SKM-1 treated with dmso at 0.1 percent for 144 hours (cell line): ENCODE results near the gene MITF.
"Not testable (repeated sequence)": the region's sequence is repeated elsewhere in the genome, so short reads cannot be mapped to it uniquely, and the experiment has no call there.

Experiments
- DNase-seq: peaks from one replicate; lab custom pipeline; 2025; ENCODE audit not compliant: unreplicated experiment; lab: John Stamatoyannopoulos, UW

The MITF gene

DNA sequence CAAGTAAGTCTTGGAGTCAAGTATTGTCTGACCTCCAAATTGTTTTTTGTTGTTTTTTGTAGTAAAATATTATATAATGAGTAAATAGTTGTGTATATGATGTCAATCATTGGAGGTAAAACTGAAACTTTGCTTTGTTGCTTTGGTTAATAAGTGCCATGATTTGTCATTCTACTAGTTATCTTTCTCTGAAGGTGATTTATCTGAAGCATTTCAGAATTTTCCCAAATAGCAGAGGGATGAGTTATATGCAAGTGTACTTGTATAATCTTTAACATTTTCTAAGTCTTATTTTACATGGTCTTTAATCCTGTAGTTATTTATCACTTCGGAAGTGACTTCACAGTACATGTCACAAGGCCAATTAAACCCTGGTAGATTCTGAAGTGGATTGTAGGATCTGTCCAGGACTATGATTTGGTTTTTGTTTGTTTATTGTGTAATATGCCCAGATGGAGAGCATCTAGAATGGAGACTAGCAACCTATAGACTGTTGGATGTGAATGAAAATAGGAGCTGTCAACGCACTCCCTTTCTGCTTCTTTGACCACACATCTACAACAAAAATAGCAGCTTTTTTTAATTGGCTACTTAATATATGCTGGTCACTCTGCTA lies 167.2 kb downstream of the MITF start:
- no peak for DNase-seq

DNA sequence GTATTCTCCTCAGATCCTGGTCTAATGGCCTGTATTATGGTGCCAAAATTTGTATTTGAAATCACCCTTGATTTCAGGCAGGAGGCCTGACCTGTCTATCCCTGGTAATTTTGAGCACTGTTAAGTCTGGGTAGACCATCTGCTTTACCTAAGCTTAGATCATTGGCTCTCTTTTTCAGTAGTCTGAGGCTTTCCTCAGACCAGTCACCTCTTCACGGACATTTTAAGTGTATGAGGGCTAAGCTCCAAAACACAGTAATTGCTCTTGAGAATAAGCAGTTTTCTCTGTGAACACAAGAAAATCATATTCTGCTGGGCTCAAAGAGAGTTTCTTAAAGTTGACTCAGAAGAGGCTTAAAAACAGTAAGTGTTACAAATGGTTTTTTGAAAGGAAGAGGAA lies 168.3 kb downstream of the MITF start:
- DNase-seq: no peak

DNA sequence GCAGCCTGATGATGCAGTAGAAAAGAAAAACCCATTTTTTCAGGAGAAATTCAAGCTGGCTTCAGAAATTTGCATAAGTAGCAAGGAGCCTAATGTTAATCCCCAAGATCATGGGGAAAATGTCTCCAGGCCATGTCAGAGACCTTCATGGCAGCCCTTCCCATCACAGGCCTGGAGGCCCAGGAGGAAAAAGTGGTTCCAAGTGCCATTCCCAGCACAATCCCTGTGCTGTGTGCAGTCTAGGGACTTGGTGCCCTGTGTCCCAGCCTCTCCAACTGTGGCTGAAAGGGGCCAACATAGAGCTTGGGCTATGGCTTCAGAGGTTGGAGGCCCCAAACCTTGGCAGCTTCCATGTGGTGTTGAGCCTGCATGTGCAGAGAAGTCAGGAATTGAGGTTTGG lies 170.6 kb downstream of the MITF start:
- DNase-seq: not testable (repeated sequence)

DNA sequence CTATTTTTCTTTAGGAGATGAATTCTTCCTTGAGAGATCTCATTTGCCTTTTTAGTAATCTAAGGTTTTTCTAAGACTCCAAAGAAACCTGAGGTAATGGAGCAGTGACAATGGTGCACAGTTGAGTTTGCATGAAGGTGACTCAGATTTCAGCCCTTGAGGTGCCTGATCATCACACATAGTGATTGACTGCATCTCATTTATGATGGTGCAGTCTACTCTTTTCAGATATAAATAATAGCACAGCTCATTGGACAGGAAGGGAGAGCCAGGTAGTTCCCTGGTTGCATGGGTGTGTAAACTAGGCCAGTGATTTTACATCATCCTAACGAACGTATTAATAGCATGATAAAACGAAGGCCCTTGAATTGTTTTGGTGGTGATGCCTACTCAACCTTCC lies 174.2 kb downstream of the MITF start:
- DNase-seq: no peak

DNA sequence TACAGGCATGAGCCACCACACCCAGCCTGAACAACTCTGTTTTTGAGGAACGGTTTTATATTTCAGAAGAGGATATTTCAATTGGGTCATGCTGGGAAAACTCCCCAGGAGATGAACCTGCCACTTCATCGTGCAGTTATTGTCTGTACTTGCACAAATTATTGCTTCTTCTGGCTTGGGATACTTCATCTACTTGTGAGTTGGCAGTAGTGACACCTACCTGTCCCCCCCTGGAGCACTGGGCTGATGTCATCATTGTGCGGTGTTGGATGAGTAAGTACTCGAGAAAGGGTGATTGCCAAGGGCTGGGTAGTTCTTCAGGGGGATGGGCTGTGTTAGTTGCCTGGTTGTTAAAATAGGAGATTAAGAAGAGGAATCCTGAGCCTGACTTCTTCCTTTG lies 175.1 kb downstream of the MITF start:
- no peak for DNase-seq

DNA sequence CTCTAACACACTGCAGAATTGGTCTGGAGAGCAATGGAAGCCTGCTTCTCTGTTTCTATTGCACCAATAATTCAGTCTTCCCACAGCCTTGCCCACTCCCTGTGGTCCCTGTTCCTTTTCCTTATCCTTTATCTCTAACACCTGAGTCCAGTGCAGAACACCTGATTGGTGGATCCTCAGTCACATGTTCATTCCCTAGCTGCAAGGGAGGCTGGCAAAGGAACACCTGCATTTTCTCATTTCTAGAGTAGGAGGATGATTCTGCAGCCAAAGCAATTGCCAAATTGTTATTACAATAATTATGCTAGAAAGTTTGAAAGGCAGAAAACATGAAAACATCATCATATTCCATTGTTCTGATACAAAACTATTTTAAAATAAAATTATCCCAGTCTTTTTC lies 176.5 kb downstream of the MITF start:
- DNase-seq: no peak

DNA sequence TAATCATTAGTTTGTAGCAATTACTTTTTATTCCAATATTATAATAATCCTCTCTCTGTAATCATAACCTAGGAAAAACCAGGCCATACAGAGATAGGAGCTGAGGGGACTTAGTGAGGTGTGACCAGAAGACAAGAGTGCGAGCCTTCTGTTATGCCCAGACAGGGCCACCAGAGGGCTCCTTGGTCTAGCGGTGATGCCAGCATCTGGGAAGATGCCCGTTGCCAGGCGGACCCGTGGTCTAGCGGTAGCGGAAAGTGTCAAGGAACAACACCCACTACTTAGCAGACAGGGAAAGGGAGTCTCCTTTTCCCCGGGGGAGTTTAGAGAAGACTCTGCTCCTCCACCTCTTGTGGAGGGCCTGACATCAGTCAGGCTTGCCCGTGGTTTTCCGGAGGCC lies 180.7 kb downstream of the MITF start:
- not testable (repeated sequence) for DNase-seq

DNA sequence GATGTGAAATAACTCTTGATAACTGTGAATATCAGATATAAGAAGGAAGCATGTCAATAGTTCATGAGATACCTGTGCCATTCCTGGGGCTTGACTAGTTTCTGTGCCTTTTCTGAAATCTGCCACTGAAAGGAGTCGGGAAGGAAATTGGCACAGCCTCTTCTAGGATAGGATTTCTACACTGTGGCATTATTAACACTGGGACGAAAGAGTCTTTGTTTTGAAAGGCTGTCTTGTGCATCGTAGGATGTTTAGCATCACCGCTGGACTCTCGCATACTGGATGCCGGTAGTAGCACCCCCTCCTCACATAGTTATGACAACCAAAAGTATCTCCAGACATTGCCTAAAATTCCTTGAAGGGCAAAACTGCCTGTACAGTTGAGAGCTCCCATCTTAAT lies 182.4 kb downstream of the MITF start:
- DNase-seq: no peak

DNA sequence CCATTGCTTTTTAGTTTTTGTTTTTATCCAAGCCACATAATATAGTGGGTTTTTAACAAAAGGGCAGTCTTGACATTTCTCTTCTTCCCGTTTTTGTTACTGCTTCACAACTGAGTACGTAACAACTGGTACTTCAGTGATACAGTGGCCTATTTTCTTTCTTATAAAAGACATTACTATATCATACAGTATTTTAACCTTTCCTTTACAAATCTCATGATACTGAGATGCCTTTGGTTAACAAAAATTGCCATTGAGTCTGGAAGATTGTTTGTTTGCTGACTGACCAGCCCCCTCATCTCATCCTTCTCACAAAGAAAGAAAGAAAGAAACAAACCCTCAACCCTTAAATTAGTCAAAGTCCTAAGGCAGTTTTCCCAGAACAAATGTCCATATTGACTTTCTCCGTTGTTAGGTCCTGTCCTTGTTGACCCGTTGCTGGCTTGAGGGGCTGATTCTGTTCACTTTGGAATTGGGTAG lies 183.3 kb downstream of the MITF start:
- DNase-seq: no peak

DNA sequence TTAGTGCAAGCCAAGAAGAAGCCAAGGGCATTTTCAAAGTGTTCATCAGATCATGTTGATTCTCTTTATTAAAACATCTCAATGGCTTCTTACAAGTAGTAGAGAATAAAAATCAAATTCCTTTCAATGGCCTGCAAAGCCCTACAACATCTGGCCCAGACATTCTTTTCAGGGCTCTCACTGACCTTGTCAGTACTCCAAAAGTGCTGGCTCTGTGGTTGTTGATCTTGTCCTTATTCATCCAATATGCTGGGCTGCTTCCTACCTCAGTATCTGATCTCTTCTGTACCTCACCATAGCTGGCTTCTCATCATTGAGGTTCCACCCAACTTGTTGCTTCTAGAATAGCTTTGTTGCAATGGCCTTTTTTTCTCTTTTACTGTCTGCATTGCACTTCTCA lies 186.2 kb downstream of the MITF start:
- no peak for DNase-seq

DNA sequence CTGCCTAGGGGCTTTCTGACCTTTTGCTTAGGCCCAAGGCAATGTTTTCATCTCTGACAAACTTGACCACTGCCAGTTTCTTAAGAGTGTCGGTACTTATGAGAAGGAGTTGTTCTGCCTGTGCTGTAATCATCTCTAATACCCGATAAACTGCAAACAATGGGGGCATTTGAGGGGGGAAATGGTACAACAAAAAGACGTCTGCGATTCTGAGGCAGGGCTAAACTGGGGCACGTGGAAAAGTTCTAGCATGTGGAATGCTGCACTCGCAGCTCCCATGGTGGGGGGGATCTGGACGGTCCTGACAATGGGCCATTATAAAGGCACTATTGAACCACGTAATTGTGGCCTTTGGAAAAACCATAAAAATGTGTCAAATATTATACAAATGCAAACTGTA lies 187.1 kb downstream of the MITF start:
- DNase-seq: no peak

DNA sequence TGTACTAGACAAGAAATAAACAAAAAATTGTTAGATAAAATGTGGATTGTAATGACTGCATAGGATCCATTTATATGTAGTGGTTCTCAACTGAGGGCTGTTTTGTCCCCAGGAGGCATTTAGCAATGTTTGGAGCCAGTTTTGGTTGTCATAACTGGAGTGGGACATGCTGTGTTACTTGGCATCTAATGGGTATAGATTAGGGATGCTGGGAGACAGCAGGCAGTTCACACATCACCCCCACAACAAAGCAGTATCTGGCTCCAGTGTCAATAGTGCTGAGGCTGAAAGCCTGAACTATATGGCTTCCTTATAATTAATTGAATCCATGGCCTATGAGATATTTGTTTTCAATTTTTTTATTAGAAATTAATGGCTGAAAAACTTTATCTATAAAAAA lies 188.3 kb downstream of the MITF start:
- no peak for DNase-seq

DNA sequence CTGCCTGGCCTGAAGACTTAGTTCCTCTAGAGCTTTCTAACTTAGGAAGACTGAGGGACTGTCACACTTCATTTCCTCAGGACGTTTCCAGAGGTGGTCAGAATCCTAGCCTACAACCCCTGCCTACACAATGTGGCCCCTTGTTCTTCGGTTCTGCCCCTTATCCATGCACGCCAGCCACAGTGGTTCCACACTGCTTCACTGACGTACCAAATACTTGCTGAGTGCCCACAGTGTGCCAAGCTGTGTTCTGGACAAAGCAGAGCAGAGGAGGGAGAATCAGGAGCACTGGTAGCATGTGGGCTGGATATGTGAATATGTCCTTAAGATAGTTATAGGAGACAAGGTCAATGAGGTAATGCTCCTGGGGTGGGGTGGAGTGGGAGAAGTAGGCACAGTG lies 189.8 kb downstream of the MITF start:
- no peak for DNase-seq

DNA sequence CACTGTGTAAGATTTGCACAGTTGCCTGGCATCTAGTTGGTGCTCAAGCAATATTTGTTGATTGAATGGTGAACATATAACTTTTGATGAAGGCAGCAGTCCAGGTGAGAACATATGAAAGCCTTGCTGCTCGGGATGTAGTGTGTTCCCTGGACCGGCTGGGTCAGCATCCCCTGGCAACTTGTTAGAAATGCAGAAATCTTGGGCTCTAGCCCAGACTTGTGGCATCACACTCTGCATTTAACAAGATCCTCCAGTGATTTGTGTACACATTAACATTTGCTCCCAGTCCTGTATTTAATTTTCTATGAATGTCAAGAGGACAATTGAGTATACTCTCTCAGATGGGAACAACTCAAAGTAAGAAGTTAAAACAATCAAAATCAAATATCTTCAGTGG lies 191.3 kb downstream of the MITF start:
- DNase-seq: no peak

DNA sequence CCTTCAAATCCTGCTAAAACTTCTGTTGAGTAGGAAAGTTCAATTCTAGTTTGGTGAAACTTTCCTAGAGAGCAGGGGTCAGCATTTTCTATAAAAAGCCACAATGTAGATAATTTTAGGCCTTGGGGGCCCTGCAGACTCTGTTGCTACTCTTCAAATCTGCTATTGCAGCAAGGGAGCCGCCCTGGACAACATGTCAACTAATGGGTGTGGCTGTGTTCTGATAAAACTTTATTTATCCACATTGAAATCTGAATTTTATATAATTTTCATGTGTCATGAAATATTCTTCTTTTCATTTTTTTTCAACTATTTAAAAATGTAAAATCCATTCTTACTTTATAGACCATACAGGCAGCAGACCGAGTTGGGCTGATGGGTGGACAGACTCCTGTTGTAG lies 192.8 kb downstream of the MITF start:
- DNase-seq: no peak

DNA sequence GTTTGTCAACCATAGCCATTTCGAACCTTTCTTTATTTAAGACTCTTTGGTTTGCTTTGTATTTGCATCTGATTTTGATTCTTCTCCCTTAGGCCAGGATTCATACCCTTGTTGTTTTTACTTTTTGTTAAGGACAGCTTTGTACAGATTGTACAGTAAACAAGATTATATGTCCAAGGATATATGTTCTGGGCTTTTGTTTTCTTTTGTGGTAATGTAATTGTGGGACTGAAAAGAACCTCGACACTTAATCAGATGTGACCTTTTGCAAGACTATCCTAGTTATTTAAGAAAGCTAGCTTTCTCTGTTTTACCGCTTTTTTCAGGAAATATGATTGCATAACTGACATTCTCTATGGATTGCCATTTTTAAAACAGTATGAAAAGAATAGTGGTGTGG lies 193.2 kb downstream of the MITF start:
- DNase-seq: no peak

DNA sequence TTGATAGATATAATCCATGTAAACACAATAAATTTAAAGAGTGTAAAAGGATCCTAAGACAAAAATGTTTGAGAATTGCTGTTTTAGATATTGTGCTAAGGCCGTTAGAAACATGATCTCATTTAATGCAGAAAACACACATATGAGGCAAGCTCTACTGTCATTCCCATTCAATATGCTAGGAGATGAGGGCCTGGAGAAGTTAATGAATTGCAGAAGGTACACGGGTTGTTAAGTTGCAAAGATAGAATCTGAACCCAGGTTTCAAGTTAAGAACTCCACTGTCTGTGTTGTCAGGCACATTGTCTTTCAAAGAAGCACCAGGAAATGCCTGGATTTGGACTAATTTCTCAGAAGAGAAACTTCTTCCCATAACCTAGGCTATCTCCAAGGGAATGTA lies 195.1 kb downstream of the MITF start:
- no peak for DNase-seq

DNA sequence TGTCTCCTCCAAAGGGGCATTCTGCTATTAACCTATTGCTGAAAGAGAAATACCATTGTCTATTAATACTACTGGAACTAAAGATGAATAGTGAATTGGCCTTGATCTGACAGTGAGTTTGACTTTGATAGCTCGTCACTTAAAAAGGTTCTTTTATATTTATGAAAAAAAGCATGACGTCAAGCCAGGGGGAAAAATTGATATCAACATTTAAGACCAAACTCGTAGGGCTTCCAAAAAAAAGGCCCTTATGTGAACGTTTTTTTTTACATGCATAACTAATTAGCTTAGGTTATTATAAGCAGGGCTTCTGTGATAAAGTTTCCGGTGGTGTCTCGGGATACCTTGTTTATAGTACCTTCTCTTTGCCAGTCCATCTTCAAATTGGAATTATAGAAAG lies 197.0 kb downstream of the MITF start:
- no peak for DNase-seq

DNA sequence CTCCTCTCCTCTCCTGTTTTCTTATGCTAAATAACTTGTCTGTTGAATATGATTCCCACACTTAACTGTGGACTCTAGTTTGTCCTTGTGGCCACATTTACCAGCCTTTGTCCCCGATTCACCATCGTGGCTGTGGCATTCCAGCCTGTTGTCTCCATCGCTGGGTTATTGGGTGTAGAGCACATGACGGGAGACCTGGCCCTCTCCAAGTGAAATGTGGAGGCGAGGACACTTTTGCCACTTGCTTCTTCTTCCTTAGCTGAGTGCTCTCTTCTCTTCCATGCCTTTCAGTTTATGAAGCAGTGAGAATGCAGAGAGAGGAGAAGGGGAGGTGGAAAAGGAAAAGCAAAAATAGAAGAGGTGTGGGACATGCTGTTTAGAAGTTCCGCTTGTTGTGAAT lies 198.8 kb downstream of the MITF start:
- DNase-seq: no peak

DNA sequence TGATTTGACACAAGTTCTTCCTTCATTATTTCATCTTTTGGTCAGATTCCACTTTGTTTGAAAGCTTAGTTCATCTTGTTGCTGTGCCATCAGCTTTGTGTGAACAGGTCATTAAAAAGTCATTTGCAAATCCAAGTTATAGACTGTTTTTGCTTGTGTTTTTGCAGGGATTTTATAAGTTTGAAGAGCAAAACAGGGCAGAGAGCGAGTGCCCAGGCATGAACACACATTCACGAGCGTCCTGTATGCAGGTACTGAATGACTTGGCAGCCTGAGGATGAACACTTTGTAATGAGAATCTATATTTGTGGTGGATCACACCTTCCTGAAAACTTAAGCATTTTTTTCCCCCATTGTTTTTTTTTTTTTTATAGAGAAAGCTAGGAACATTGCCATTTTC lies 199.7 kb downstream of the MITF start:
- no peak for DNase-seq

DNA sequence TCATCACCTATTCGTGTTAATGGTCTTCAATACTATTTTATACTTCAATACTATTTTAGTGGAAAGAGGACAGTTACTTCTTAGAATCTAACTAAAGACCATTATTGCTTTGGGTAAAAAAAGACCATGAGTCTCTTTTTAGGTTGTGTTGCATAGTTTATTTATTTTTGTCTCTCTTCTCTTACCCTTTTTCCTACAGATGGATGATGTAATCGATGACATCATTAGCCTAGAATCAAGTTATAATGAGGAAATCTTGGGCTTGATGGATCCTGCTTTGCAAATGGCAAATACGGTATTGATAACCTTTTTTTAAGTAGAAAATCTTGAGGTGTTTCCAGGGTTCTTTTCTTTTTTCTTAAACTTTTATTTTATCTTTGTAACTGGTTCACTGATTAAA lies 201.8 kb downstream of the MITF start:
- DNase-seq: no peak

DNA sequence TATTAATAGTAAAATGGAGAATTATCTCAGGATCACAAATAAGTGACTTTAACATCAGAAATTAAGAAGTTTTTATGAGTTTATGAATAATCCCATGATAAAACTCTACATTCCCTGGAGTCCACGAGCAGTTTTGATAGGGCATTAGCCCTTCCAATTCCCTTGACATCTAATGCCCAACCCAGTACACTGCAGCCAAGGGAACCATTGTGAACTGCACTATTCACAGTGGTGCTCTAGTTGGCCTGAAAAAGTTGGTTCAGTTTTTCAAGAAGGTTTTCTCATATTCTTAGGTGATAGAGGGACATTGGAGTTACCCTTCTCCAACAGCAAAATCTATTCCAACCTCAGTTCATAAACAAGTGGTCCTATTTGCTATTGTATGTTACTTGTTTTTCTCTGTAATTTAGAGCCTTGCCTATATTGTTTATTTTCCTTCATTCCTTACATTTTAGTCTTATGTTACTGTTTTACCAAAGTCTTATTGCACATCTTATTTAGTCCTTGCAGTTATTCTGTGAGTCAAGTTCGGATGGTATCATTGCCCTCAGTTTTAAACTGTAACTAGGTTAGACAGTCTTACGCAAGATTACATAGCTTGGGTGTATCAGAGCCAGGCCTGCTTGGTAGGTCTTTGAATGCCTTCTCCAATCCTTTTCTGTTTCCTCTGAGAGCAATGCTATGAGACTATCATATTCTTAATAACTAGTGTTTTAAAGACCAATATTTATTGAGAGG lies 202.3 kb downstream of the MITF start:
- DNase-seq: no peak

DNA sequence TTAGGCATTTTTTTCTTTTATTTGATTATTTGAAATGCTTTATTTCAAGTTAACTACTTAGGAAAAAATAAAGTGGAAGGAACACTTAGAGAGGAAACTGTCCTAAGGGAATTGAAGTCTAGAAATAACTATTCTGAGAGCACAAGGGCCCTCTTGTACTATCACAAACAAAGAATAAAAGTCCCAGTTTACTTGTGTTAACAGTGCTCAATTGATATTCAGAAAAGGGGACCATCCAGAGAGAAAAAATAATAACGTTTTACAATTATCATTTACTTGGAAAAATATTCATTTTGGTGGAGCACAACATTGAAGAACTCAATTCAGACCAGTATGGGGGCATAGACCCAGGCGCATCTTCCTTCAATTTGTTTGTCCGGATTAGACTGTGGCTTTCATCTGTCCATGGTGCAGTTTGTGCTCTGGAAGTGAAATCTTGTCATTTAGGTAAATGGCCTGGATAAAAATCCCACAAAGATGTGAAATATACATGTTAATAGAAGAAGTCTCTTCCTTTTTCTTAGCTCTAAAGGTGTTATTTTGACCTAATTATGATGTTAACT lies 205.7 kb downstream of the MITF start:
- no peak for DNase-seq
